MM.1S (cell line): ENCODE results near the gene TMOD3.

Experiments
- DNase-seq: peaks from one replicate; pipeline ENCODE4 v3.0.0-alpha.2; 2015
- H2AFZ ChIP-seq: fragments of 300-600 bp; sonication (generic); 2 replicates; pipeline ENCODE4 v1.6.0; 2016; ENCODE audit warnings: antibody characterized with exemption, low read length
- H3F3A ChIP-seq: fragments of 300-600 bp; sonication (generic); 2 replicates; pipeline ENCODE4 v1.6.1; 2016; ENCODE audit warnings: mild to moderate bottlenecking, antibody characterized with exemption, low read length, moderate library complexity, mixed read lengths; ENCODE audit not compliant: insufficient read depth
- H3K27ac ChIP-seq: fragments of 300-600 bp; sonication (generic); 2 replicates; pipeline ENCODE4 v1.5.1; 2016; ENCODE audit warnings: mild to moderate bottlenecking, low read length
- H3K27me3 ChIP-seq: fragments of 300-600 bp; sonication (generic); replicated peaks from 2 replicates; pipeline ENCODE4 v1.6.0; 2016; ENCODE audit warnings: low read length; ENCODE audit not compliant: insufficient read depth
- H3K36me3 ChIP-seq: fragments of 300-600 bp; sonication (generic); replicated peaks from 2 replicates; pipeline ENCODE4 v1.6.1; 2016; ENCODE audit warnings: mild to moderate bottlenecking, low read length, mixed read lengths; ENCODE audit not compliant: insufficient read depth
- H3K4me1 ChIP-seq: fragments of 300-600 bp; sonication (generic); 2 replicates; pipeline ENCODE4 v1.6.1; 2016; ENCODE audit warnings: low read length, mixed read lengths
- H3K4me2 ChIP-seq: fragments of 300-600 bp; sonication (generic); 2 replicates; pipeline ENCODE4 v1.6.0; 2016; ENCODE audit warnings: low read depth, low read length
- H3K4me3 ChIP-seq: fragments of 300-600 bp; sonication (generic); 2 replicates; pipeline ENCODE4 v1.5.1; 2016; ENCODE audit warnings: low read length, mixed read lengths
- H3K79me2 ChIP-seq: fragments of 300-600 bp; sonication (generic); 2 replicates; pipeline ENCODE4 v1.6.1; 2016; ENCODE audit warnings: mixed run types, low read length, mixed read lengths
- H3K9ac ChIP-seq: fragments of 300-600 bp; sonication (generic); 2 replicates; pipeline ENCODE4 v1.6.1; 2016; ENCODE audit warnings: low read length, mixed read lengths
- H3K9me2 ChIP-seq: fragments of 300-600 bp; sonication (generic); replicated peaks from 2 replicates; pipeline ENCODE4 v1.6.1; 2016; ENCODE audit warnings: mild to moderate bottlenecking, low read length, mixed read lengths; ENCODE audit not compliant: insufficient read depth
- H3K9me3 ChIP-seq: fragments of 300-600 bp; sonication (generic); replicated peaks from 2 replicates; pipeline ENCODE4 v1.6.1; 2016; ENCODE audit warnings: mild to moderate bottlenecking, low read length, mixed read lengths; ENCODE audit not compliant: insufficient read depth
- H4K20me1 ChIP-seq: fragments of 300-600 bp; sonication (generic); 2 replicates; pipeline ENCODE4 v1.6.1; 2016; ENCODE audit warnings: mild to moderate bottlenecking, low read length, moderate library complexity, mixed read lengths; ENCODE audit not compliant: insufficient read depth
- CTCF ChIP-seq: fragments of 300-600 bp; sonication (generic); IDR thresholded peaks from 2 replicates; pipeline ENCODE4 v1.5.1; 2016; ENCODE audit warnings: antibody characterized with exemption, low read length, mixed read lengths
- EZH2 ChIP-seq: fragments of 300-600 bp; sonication (generic); optimal IDR thresholded peaks from 2 replicates; pipeline ENCODE3; 2017; ENCODE audit warnings: low read depth, mild to moderate bottlenecking, antibody characterized with exemption, low read length, mixed read lengths
- EZH2phosphoT487 ChIP-seq: fragments of 300-600 bp; sonication (generic); IDR thresholded peaks from 2 replicates; pipeline ENCODE4 v1.6.1; 2018; ENCODE audit warnings: antibody characterized with exemption, low read length

TMOD3 gene

GRCh38 chr15:51874751-51875644 lies 45.5 kb downstream of the TMOD3 start:
- H3K4me3 ChIP-seq, result no peak overlapping the region
- H3K27ac ChIP-seq, result no peak overlapping the region
- H3K9me2 ChIP-seq, result no peaks in the 10 kb centered on the region
- H4K20me1 ChIP-seq, result no peaks in the 10 kb centered on the region
- H3K4me2 ChIP-seq, result no peak overlapping the region
- H2AFZ ChIP-seq, result no peak overlapping the region
- H3K9me3 ChIP-seq, result no peaks in the 10 kb centered on the region
- H3K27me3 ChIP-seq, result no peaks in the 10 kb centered on the region
- no peaks in the 10 kb centered on the region for H3K4me1 ChIP-seq
- DNase-seq, result no peak
- no peak overlapping the region for H3K9ac ChIP-seq
- no peak for TF ChIP-seq EZH2phosphoT487
- no peak for TF ChIP-seq CTCF
- no peaks in the 10 kb centered on the region for H3K36me3 ChIP-seq
- H3K79me2 ChIP-seq, result peaks cover 2% of the 10 kb centered on the region; the same call in 1 of the 2 replicates
- H3F3A ChIP-seq, result no peaks in the 10 kb centered on the region

GRCh38 chr15:51876169-51876568 lies 46.7 kb downstream of the TMOD3 start:
- no peak overlapping the region for H3K9ac ChIP-seq
- H3K36me3 ChIP-seq, result no peaks in the 10 kb centered on the region
- H3F3A ChIP-seq, result no peaks in the 10 kb centered on the region
- peaks cover 2% of the 10 kb centered on the region; the same call in 1 of the 2 replicates for H3K79me2 ChIP-seq
- no peak overlapping the region for H3K4me2 ChIP-seq
- no peaks in the 10 kb centered on the region for H4K20me1 ChIP-seq
- H3K4me1 ChIP-seq, result no peaks in the 10 kb centered on the region
- no peak overlapping the region for H3K27ac ChIP-seq
- no peak for TF ChIP-seq EZH2
- no peak for TF ChIP-seq CTCF
- TF ChIP-seq EZH2phosphoT487, result no peak
- H3K9me3 ChIP-seq, result no peaks in the 10 kb centered on the region
- no peak for DNase-seq
- H3K27me3 ChIP-seq, result no peaks in the 10 kb centered on the region
- no peaks in the 10 kb centered on the region for H3K9me2 ChIP-seq
- no peak overlapping the region for H3K4me3 ChIP-seq
- no peak overlapping the region for H2AFZ ChIP-seq

- no peak overlapping the region for H3K9ac ChIP-seq
- TF ChIP-seq EZH2phosphoT487 (no peak), EZH2 (no peak), CTCF (no peak)
- no peaks in the 10 kb centered on the region for H3K9me3 ChIP-seq
- H3K4me2 ChIP-seq, result no peak overlapping the region
- no peaks in the 10 kb centered on the region for H3K9me2 ChIP-seq
- no peaks in the 10 kb centered on the region for H3K4me1 ChIP-seq
- H3K36me3 ChIP-seq, result no peaks in the 10 kb centered on the region
- no peaks in the 10 kb centered on the region for H3F3A ChIP-seq
- no peak overlapping the region for H3K27ac ChIP-seq
- H4K20me1 ChIP-seq, result no peaks in the 10 kb centered on the region
- no peaks in the 10 kb centered on the region for H3K27me3 ChIP-seq
- H3K4me3 ChIP-seq, result no peak overlapping the region
- no peak for DNase-seq
- H3K79me2 ChIP-seq, result peaks cover 11% of the 10 kb centered on the region
- no peak overlapping the region for H2AFZ ChIP-seq
These were observed 49.3 kb downstream of the TMOD3 start for GRCh38 chr15:51878446-51879386.
